Measurements from ENCODE around the gene CDK6. TPM values are rescaled to one million over a fixed set of nuclear protein-coding genes. Genes with fewer than 3 reads are reported as not detected.

CDK6 gene
- total and polyA plus RNA-seq, 9 of the 15 experiments (the other 6 are each of a cell fraction or from before 2014, with no cell fraction given) = 7.6 to 109 (median 44.4) TPM

- TF ChIP-seq ZNF699 (CRISPR knock-in tag; IDR thresholded peaks at IDR 0.05; ENCODE audit: insufficient replicate concordance) (no peak), ZNF184 (CRISPR knock-in tag; IDR thresholded peaks at IDR 0.05) (no peak), KLF1 (tag; IDR thresholded peaks at IDR 0.05) (no peak), SPI1 (IDR thresholded peaks at IDR 0.05; ENCODE audit: borderline replicate concordance, low read depth, low read length) (no peak), ZFP1 (CRISPR knock-in tag; IDR thresholded peaks at IDR 0.05) (no peak), EP300 (IDR thresholded peaks at IDR 0.05; ENCODE audit: low read length) (0 out of 2 replicates have a peak, but pooled peaks have one; percentile 24), HNRNPH1 (optimal IDR thresholded peaks at IDR 0.05; ENCODE audit: low read depth, low read length) (no peak), GABPA (tag; conservative IDR thresholded peaks at IDR 0.05; ENCODE audit: low read depth) (no peak), POLR2A (conservative IDR thresholded peaks at IDR 0.05) (no peak), ZFP91 (CRISPR knock-in tag; IDR thresholded peaks at IDR 0.05) (no peak), ZZZ3 (IDR thresholded peaks at IDR 0.05) (no peak), THRA (IDR thresholded peaks at IDR 0.05) (no peak), ZNF511 (CRISPR knock-in tag; IDR thresholded peaks at IDR 0.05) (no peak), ZFX (CRISPR knock-in tag; IDR thresholded peaks at IDR 0.05) (no peak), NR4A1 (CRISPR knock-in tag; IDR thresholded peaks at IDR 0.05) (no peak), NR4A1 (tag; IDR thresholded peaks at IDR 0.05) (no peak), TAF1 (IDR thresholded peaks at IDR 0.05; ENCODE audit: control insufficient read depth, extremely low read depth, insufficient read depth, low read length, severe bottlenecking) (no peak), NFXL1 (CRISPR knock-in tag; IDR thresholded peaks at IDR 0.05) (no peak), STAT5A (IDR thresholded peaks at IDR 0.05; ENCODE audit: borderline replicate concordance, low read length) (no peak), ZNF589 (CRISPR knock-in tag; IDR thresholded peaks at IDR 0.05; ENCODE audit: low read depth) (no peak), ZNF609 (CRISPR knock-in tag; IDR thresholded peaks at IDR 0.05; ENCODE audit: borderline replicate concordance) (no peak)
These were observed 72.5 kb downstream of the CDK6 start (continued) for GRCh38 chr7:92763636-92764423.

All from K562 (cell line).